ENCODE results near the gene RHOT2.

GRCh38 chr16:640614-641013 is 27.3 kb upstream of the RHOT2 start:
- TF ChIP-seq CTCF (IDR thresholded peaks at IDR 0.05): no peak
- TF ChIP-seq POLR2A (IDR thresholded peaks at IDR 0.05): no peak

Data from testis (tissue), 2 donors.